ENCODE measurements around the gene PPIL1. TPM values are rescaled to one million over a fixed set of nuclear protein-coding genes. Genes with fewer than 3 reads are reported as not detected.

Gene PPIL1
- total and polyA plus RNA-seq, 2 of the 13 experiments (the other 11 are each of a cell fraction or from before 2014, with no cell fraction given) = 74.2 to 144 TPM

GRCh38 chr6:36874443-36875249, at the start of gene PPIL1 (continued):
- TF ChIP-seq, protein P1, sequence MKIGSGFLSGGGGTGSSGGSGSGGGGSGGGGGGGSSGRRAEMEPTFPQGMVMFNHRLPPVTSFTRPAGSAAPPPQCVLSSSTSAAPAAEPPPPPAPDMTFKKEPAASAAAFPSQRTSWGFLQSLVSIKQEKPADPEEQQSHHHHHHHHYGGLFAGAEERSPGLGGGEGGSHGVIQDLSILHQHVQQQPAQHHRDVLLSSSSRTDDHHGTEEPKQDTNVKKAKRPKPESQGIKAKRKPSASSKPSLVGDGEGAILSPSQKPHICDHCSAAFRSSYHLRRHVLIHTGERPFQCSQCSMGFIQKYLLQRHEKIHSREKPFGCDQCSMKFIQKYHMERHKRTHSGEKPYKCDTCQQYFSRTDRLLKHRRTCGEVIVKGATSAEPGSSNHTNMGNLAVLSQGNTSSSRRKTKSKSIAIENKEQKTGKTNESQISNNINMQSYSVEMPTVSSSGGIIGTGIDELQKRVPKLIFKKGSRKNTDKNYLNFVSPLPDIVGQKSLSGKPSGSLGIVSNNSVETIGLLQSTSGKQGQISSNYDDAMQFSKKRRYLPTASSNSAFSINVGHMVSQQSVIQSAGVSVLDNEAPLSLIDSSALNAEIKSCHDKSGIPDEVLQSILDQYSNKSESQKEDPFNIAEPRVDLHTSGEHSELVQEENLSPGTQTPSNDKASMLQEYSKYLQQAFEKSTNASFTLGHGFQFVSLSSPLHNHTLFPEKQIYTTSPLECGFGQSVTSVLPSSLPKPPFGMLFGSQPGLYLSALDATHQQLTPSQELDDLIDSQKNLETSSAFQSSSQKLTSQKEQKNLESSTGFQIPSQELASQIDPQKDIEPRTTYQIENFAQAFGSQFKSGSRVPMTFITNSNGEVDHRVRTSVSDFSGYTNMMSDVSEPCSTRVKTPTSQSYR (CRISPR knock-in tag; IDR thresholded peaks at IDR 0.05; ENCODE audit: borderline replicate concordance) = no peak; the same call in 1 of the 2 replicates
- TF ChIP-seq, protein P2, sequence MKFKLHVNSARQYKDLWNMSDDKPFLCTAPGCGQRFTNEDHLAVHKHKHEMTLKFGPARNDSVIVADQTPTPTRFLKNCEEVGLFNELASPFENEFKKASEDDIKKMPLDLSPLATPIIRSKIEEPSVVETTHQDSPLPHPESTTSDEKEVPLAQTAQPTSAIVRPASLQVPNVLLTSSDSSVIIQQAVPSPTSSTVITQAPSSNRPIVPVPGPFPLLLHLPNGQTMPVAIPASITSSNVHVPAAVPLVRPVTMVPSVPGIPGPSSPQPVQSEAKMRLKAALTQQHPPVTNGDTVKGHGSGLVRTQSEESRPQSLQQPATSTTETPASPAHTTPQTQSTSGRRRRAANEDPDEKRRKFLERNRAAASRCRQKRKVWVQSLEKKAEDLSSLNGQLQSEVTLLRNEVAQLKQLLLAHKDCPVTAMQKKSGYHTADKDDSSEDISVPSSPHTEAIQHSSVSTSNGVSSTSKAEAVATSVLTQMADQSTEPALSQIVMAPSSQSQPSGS (CRISPR knock-in tag; IDR thresholded peaks at IDR 0.05) = peak; percentile 76; the same call in 1 of the 2 replicates
- TF ChIP-seq, protein P3, sequence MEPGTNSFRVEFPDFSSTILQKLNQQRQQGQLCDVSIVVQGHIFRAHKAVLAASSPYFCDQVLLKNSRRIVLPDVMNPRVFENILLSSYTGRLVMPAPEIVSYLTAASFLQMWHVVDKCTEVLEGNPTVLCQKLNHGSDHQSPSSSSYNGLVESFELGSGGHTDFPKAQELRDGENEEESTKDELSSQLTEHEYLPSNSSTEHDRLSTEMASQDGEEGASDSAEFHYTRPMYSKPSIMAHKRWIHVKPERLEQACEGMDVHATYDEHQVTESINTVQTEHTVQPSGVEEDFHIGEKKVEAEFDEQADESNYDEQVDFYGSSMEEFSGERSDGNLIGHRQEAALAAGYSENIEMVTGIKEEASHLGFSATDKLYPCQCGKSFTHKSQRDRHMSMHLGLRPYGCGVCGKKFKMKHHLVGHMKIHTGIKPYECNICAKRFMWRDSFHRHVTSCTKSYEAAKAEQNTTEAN (CRISPR knock-in tag; conservative IDR thresholded peaks at IDR 0.05) = peak; percentile 70; the same call in 1 of the 2 replicates
- TF ChIP-seq AKNA (CRISPR knock-in tag; IDR thresholded peaks at IDR 0.05; ENCODE audit: borderline replicate concordance) (no peak), TEAD3 (CRISPR knock-in tag; optimal IDR thresholded peaks at IDR 0.05; ENCODE audit: borderline replicate concordance) (peak; percentile 82), CBX5 (CRISPR knock-in tag; IDR thresholded peaks at IDR 0.05; ENCODE audit: borderline replicate concordance) (peak; percentile 96), CREBL2 (CRISPR knock-in tag; IDR thresholded peaks at IDR 0.05; ENCODE audit: borderline replicate concordance) (0 out of 2 replicates have a peak, but pooled peaks have one; percentile 73), MYC (CRISPR knock-in tag; IDR thresholded peaks at IDR 0.05; ENCODE audit: borderline replicate concordance) (peak; percentile 100), RBFOX2 (IDR thresholded peaks at IDR 0.05; ENCODE audit: low read depth, low read length) (peak; percentile 90), ZNF121 (CRISPR knock-in tag; IDR thresholded peaks at IDR 0.05) (no peak; the same call in 1 of the 2 replicates), ZMYM2 (CRISPR knock-in tag; IDR thresholded peaks at IDR 0.05) (no peak), THYN1 (CRISPR knock-in tag; IDR thresholded peaks at IDR 0.05; ENCODE audit: borderline replicate concordance, low read depth) (no peak), PAF1 (CRISPR knock-in tag; IDR thresholded peaks at IDR 0.05) (no peak), ZNF460 (CRISPR knock-in tag; IDR thresholded peaks at IDR 0.05; ENCODE audit: borderline replicate concordance) (no peak; the same call in 1 of the 2 replicates)

Measured in HepG2 (cell line).